Renal cortical epithelial cell (primary cell): ENCODE data around the gene PCDH15. TPM values are rescaled to one million over a fixed set of nuclear protein-coding genes. Genes with fewer than 3 reads are reported as not detected.

Experiments
- DNase-seq: peaks from one replicate; pipeline ENCODE4 v3.0.0-alpha.2; 2011; ENCODE audit warnings: low read depth
- total RNA-seq: library from RNA; depleted of rRNA; stranded (reverse); fragments of >200 nt; gene quantifications from 2 replicates; pipeline ENCODE4 v1.2.3, GENCODE V29; 2014

Gene PCDH15
- total RNA-seq, 1 donor from 2014 or later = not detected

GRCh38 chr10:54130394-54130793, 670.6 kb downstream of the PCDH15 start:
- DNase-seq = no peak

- DNase-seq = no peak
These were observed 675.8 kb downstream of the PCDH15 start for GRCh38 chr10:54125098-54125747.

GRCh38 chr10:54124209-54124885, 676.7 kb downstream of the PCDH15 start:
- DNase-seq = no peak

GRCh38 chr10:54120806-54121205, 680.2 kb downstream of the PCDH15 start:
- no peak for DNase-seq

- DNase-seq = no peak
These were observed 692.1 kb downstream of the PCDH15 start for GRCh38 chr10:54108961-54109360.

- DNase-seq = no peak
These were observed 704.1 kb downstream of the PCDH15 start for GRCh38 chr10:54096892-54097291.

GRCh38 chr10:54094321-54094720, 706.7 kb downstream of the PCDH15 start:
- DNase-seq = no peak

GRCh38 chr10:54091237-54091636, 709.8 kb downstream of the PCDH15 start:
- DNase-seq = no peak

GRCh38 chr10:54081950-54082349, 719.1 kb downstream of the PCDH15 start:
- no peak for DNase-seq

- DNase-seq = no peak
These were observed 733.7 kb downstream of the PCDH15 start for GRCh38 chr10:54067361-54067760.

- no peak for DNase-seq
These were observed 734.4 kb downstream of the PCDH15 start for GRCh38 chr10:54066646-54067045.

- no peak for DNase-seq
These were observed 735.9 kb downstream of the PCDH15 start for GRCh38 chr10:54065106-54065505.

GRCh38 chr10:54064215-54064614, 736.8 kb downstream of the PCDH15 start:
- no peak for DNase-seq

- no peak for DNase-seq
These were observed 737.5 kb downstream of the PCDH15 start for GRCh38 chr10:54063514-54063913.

- no peak for DNase-seq
These were observed 740.5 kb downstream of the PCDH15 start for GRCh38 chr10:54060572-54060971.

- DNase-seq = no peak
These were observed 743.7 kb downstream of the PCDH15 start for GRCh38 chr10:54057357-54057756.

GRCh38 chr10:54026340-54026739, 774.7 kb downstream of the PCDH15 start:
- DNase-seq = no peak

- DNase-seq = no peak
These were observed 789.9 kb downstream of the PCDH15 start for GRCh38 chr10:54011117-54011516.

- no peak for DNase-seq
These were observed 790.6 kb downstream of the PCDH15 start for GRCh38 chr10:54010337-54010933.

- DNase-seq = no peak
These were observed 791.4 kb downstream of the PCDH15 start for GRCh38 chr10:54009672-54010071.

- no peak for DNase-seq
These were observed 799.0 kb downstream of the PCDH15 start for GRCh38 chr10:54002077-54002476.

GRCh38 chr10:53997953-53998352, 803.1 kb downstream of the PCDH15 start:
- DNase-seq = peak; percentile 4

GRCh38 chr10:53990799-53991238, 810.2 kb downstream of the PCDH15 start:
- DNase-seq = no peak
